Upper lobe of left lung (tissue), 6 donors: Measurements from ENCODE around the gene NPC1L1. TPM values are rescaled to one million over a fixed set of nuclear protein-coding genes. Genes with fewer than 3 reads are reported as not detected.

Source experiments
- ATAC-seq, 2 donors: fragments of 200-7000 bp; cut with Tn5 transposase; one replicate each; pipeline ENCODE4 v1.9.1; 2022; ENCODE audit warnings: mild to moderate bottlenecking in 2 of 2, moderate library complexity in 2 of 2; ENCODE audit not compliant: low FRiP score in 2 of 2
- DNase-seq, 2 donors: peaks; one replicate each; pipeline ENCODE4 v3.0.0-alpha.2; 2019 to 2020
- H3K27ac ChIP-seq, 4 donors: fragments of 200-600 bp; sonication (generic); one replicate each; pipeline ENCODE4 v1.5.1; 2016 to 2019
- H3K27me3 ChIP-seq, 4 donors: fragments of 200-600 bp; sonication (generic); one replicate each; pipeline ENCODE4 v1.5.1; 2017 to 2019
- H3K36me3 ChIP-seq, 4 donors: fragments of 200-600 bp; sonication (generic); one replicate each; pipeline ENCODE4 v1.5.1; 2016 to 2019
- H3K4me1 ChIP-seq, 4 donors: fragments of 200-600 bp; sonication (generic); one replicate each; pipeline ENCODE4 v1.5.1; 2018 to 2019
- H3K4me3 ChIP-seq, 4 donors: fragments of 200-600 bp; sonication (generic); one replicate each; pipeline ENCODE4 v1.5.1; 2017 to 2019; ENCODE audit warnings: mild to moderate bottlenecking in 2 of 4, moderate library complexity in 1 of 4
- H3K9me3 ChIP-seq, 4 donors: fragments of 200-600 bp; sonication (generic); one replicate each; pipeline ENCODE4 v1.5.1; 2018 to 2019
- CTCF ChIP-seq, 6 experiments: fragments of 450-650 bp in 4 of 6; fragments of 200-600 bp in 2 of 6; sonication (generic) in 2 of 6; IDR thresholded peaks; one replicate each; pipeline ENCODE4 v1.5.1; 2016 to 2019; ENCODE audit warnings: antibody characterized with exemption in 6 of 6
- EP300 ChIP-seq, 4 donors: sonication (generic); formaldehyde crosslinking; IDR thresholded peaks; one replicate each; pipeline ENCODE4 v1.5.1; 2017; ENCODE audit warnings: antibody characterized with exemption in 4 of 4, control low read depth in 2 of 4
- POLR2A ChIP-seq, 4 donors: fragments of 450-650 bp; IDR thresholded peaks; one replicate each; pipeline ENCODE4 v1.5.1; 2016 to 2017; ENCODE audit warnings: antibody characterized with exemption in 4 of 4, mild to moderate bottlenecking in 2 of 4
- POLR2AphosphoS5 ChIP-seq, 2 donors: sonication (generic); formaldehyde crosslinking; IDR thresholded peaks; one replicate each; pipeline ENCODE4 v1.5.1; 2017; ENCODE audit warnings: antibody characterized with exemption in 2 of 2
- WGBS, 2 donors: methylation state at CpG; one replicate each; pipeline ENCODE4 v1.1.5; 2017 to 2018; 5-methylcytosine and 5-hydroxymethylcytosine counted together
- total RNA-seq, 6 donors: library from RNA; depleted of rRNA in 4 of 6; stranded (reverse); fragments of >200 nt in 4 of 6; gene quantifications; one replicate each; pipeline versions ENCODE4 v1.1.0 to v1.2.1, GENCODE V29; 2016 to 2021
- donor health status: DM: no; HTN: no; CAD: no; lungs with moderate emphysema.
- donor health status: DM: no; HTN: yes; CAD: no; lungs with severe emphysema.

NPC1L1 gene
- total RNA-seq, 6 donors from 2014 or later = 0.06 to 0.55 (median 0.30) TPM; not detected in 3

DNA sequence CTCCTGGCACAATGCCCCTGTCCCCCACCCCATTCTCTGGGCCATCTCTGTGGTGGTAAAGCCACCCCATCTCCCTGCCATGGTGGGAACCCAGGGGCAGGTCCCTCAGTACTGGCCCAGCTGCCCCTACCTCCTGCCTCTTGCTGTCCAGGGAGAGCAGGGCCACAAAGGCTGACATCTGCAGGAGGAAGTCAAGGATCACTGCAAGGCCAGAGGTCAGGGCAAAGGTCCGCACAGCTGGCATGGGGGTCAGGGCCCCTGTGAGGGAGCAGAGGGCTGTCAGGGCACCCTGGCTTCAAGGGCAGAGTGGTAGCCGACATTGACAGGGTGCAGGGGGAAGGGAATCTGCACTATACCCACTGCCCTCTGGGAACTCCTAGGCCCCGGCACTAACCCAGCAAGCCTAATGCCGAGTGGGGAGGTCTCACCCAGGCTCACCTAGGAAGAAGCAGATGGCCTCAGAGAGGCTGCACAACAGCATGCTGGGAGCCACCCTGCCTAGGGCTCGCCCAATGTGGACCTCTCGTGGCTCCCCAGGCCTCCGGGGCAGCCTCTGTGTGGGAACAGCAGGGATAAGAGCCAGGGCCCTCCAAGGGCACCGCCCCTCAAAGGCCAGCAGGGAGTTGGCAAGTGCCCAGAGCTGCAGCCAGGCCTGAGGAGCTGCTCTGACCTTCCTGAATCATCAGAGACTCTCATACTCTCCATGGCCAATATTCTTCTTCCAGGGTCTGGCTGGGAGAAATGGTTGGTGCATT is 7.7 kb downstream of the NPC1L1 start:
- Histone ChIP-seq H3K9me3 (no peaks in the 10 kb centered on the region), H3K27ac (no peak overlapping the region), H3K36me3 (no peaks in the 10 kb centered on the region), H3K4me1 (no peaks in the 10 kb centered on the region), H3K4me3 (no peak overlapping the region), H3K27me3 (no peaks in the 10 kb centered on the region)
- no peak for ATAC-seq
- WGBS, 2 donors = 60 to 84% methylated on average over 1 to 4 of the region's 8 CpGs
- DNase-seq = no peak
- TF ChIP-seq POLR2A (IDR thresholded peaks at IDR 0.05) (no peak), EP300 (IDR thresholded peaks at IDR 0.05) (no peak), POLR2AphosphoS5 (IDR thresholded peaks at IDR 0.05) (no peak), CTCF (IDR thresholded peaks at IDR 0.05) (no peak)

- Histone ChIP-seq H3K4me1 (no peaks in the 10 kb centered on the region), H3K27me3 (no peaks in the 10 kb centered on the region), H3K4me3 (no peak overlapping the region), H3K27ac (no peak overlapping the region), H3K36me3 (no peaks in the 10 kb centered on the region), H3K9me3 (peaks cover 0 to 5% (median 3%) of the 10 kb centered on the region in 4 donors)
- 78 to 87% methylated on average over 4 to 17 of the region's 17 CpGs for WGBS, 2 donors
- peak in 1 of 2 donors; percentile 64 for DNase-seq
- TF ChIP-seq CTCF (IDR thresholded peaks at IDR 0.05) (no peak), POLR2AphosphoS5 (IDR thresholded peaks at IDR 0.05) (no peak), POLR2A (IDR thresholded peaks at IDR 0.05) (no peak), EP300 (IDR thresholded peaks at IDR 0.05) (no peak)
- ATAC-seq = peak in 1 of 2 donors; percentile 16
These were observed 9.4 kb downstream of the NPC1L1 start for GRCh38 chr7:44531421-44532380.

DNA sequence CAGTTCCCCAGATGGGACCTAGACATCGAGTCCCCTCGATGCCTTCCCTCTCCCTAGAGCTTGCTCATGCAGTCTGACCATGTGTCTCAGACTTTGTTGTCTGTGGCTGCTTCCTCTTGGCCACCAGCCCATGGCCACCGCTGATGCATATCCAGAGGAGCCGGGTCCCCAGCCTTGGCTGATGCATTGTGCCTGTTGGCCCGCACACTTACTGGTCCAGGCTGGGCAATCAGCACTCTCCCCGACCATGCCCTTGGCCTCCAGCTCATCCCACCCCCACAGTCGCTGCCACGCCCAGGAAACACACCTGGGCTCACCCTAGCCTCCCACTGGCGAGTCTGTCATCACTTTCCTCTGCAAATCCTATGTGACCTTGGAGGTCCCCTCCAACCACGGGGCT is 10.1 kb downstream of the NPC1L1 start:
- Histone ChIP-seq H3K27ac (no peak overlapping the region), H3K27me3 (no peaks in the 10 kb centered on the region), H3K36me3 (no peaks in the 10 kb centered on the region), H3K4me1 (no peaks in the 10 kb centered on the region), H3K4me3 (no peak overlapping the region), H3K9me3 (peaks cover 0 to 8% (median 5%) of the 10 kb centered on the region in 4 donors)
- WGBS, 2 donors = 77 to 81% methylated on average over 8 to 10 of the region's 10 CpGs
- ATAC-seq (peak in 1 of 2 donors; percentile 4), DNase-seq (no peak)
- TF ChIP-seq CTCF (IDR thresholded peaks at IDR 0.05) (no peak), POLR2A (IDR thresholded peaks at IDR 0.05) (no peak), POLR2AphosphoS5 (IDR thresholded peaks at IDR 0.05) (no peak), EP300 (IDR thresholded peaks at IDR 0.05) (no peak)

DNA sequence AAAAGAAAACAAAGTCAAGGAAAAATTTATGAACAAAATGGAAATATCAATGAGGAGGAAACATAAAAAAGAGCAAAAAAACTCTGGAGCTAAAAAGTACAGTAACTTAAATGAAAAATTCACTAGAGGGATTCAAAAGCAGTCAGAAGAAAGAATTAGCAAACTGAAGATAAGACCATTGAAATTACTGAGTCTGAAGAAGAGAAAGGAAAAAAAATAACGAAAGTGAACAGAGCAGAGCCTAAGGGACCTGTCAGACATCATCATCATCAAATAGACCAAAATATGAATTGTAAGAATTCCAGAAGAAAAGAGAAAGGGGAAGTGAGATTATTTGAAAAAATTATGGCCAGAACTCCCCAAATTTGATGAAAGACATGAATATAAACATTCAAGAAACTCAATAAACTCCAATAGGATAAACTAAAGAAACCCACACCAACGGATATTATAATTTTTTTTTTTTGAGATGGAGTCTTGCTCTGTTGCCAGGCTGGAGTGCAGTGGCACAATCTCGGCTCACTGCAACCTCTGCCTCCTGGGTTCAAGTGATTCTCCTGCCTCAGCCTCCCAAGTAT is 16.2 kb downstream of the NPC1L1 start:
- 78 to 80% methylated on average over 3 of the region's 3 CpGs for WGBS, 2 donors
- Histone ChIP-seq H3K4me3 (no peak overlapping the region), H3K27me3 (no peaks in the 10 kb centered on the region), H3K4me1 (no peaks in the 10 kb centered on the region), H3K36me3 (no peaks in the 10 kb centered on the region), H3K9me3 (peaks cover 6 to 16% (median 7%) of the 10 kb centered on the region in 4 donors), H3K27ac (no peak overlapping the region)
- no peak for DNase-seq
- no peak for TF ChIP-seq POLR2A (IDR thresholded peaks at IDR 0.05)
- no peak for TF ChIP-seq POLR2AphosphoS5 (IDR thresholded peaks at IDR 0.05)
- TF ChIP-seq EP300 (IDR thresholded peaks at IDR 0.05) = no peak
- TF ChIP-seq CTCF (IDR thresholded peaks at IDR 0.05) = no peak
- ATAC-seq = no peak
